GM12873 (cell line): ENCODE measurements around the gene GATC.

Experiments
- CTCF ChIP-seq: IDR thresholded peaks from 2 replicates; pipeline ENCODE4 v1.5.1; 2012; ENCODE audit warnings: low read depth, mild to moderate bottlenecking, moderate library complexity, low read length, control low read depth; ENCODE audit not compliant: insufficient read depth; ENCODE audit errors: missing control alignments

The GATC gene

GRCh38 chr12:120445911-120446843 lies at the start of gene GATC, which contains the start of gene TRIAP1:
Gene GATC, plus strand, starts transcription at chr12:120446444. Its CDS starts 37 bp downstream, at chr12:120446481.
Gene TRIAP1, minus strand, starts transcription at chr12:120446384. Its CDS starts 12 bp downstream, at chr12:120446372.
- no peak for TF ChIP-seq CTCF

GRCh38 chr12:120397824-120398540 lies 48.3 kb upstream of the GATC start:
- TF ChIP-seq CTCF: no peak

DNA sequence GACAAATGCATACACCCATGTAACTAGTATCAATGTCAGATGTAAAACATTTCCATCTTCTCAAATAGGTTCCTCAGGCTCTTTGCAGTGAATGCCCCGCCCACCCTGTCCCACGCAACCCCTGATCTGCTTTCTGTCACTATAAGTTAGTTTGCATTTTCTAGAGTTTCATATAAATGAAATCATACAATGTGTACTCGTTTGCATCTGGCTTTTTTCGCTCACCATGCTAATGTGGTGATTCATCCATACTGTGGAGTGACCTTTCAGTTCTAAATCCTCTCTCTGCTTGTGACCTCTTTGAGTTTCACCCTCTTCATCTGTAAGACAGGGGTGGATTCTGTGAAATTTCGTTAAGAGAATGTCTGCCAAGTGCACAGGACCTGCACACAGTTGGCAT lies 46.7 kb upstream of the GATC start:
- no peak for TF ChIP-seq CTCF

DNA sequence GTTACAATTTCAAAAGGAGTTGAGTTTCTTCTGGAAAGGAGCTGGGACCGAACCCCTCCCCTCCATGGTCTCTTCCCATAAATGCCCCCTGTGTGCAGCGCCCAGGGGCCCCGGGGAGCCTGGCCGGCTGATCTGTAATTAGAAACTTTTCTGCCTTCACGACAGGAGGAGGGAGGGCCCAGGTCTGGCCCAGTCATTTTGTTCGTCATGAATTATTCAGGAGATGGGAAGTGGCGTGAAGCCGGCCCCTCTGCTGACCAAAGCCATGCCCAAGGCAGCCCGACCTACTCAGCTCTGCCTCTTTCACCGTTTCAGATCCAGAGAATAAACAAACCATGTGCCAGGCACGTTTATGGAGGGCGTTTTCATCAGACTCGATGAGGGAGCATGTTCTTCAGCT lies 44.0 kb upstream of the GATC start:
- no peak for TF ChIP-seq CTCF

- no peak for TF ChIP-seq CTCF
Measured at GRCh38 chr12:120403869-120404268, 42.4 kb upstream of the GATC start.

DNA sequence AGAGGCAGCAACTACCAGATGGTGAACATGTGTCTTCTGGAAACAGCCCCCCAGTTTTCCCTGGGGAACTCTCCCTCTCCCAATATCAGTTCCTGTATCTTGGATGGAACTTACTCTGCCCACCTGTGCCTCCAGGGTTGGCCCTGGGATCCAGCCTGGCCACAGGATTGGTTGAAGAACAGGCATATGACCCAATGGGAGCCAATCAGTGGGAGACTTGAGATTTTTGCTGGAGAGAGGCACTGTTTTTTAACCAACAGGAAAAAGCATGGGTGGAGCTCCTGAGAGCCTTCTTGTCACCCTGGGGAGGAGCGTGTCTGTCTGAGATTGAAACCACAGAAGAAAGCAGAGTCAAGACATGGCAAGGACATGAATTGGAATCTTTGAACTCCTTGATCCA lies 42.0 kb upstream of the GATC start:
- TF ChIP-seq CTCF: no peak

DNA sequence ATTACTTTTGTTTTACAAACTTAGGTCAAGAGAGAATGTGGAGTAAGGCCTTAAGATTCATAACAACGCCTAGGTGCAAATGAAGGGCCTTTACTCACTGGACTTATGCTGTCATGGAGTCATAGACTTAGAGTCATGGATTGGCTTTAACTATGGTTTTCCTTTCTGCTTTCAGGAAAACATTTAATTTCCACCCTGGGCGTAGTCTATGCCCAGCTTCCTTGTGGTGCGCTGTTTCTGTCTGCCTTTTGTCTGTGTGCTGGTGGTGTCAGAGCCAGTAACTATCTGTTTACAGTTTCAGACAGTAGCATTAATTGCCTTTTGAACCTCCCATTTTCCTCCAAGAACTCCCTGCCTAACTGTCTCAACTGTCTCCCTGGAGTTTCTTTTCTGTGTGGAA lies 40.2 kb upstream of the GATC start:
- TF ChIP-seq CTCF: no peak
